KG1 (cell line): ENCODE measurements around the gene TUSC2.
"Not testable (repeated sequence)": the region's sequence is repeated elsewhere in the genome, so short reads cannot be mapped to it uniquely, and the experiment has no call there.

Source experiments
- DNase-seq: peaks from one replicate; lab custom pipeline; 2025; lab: John Stamatoyannopoulos, UW

The TUSC2 gene

DNA sequence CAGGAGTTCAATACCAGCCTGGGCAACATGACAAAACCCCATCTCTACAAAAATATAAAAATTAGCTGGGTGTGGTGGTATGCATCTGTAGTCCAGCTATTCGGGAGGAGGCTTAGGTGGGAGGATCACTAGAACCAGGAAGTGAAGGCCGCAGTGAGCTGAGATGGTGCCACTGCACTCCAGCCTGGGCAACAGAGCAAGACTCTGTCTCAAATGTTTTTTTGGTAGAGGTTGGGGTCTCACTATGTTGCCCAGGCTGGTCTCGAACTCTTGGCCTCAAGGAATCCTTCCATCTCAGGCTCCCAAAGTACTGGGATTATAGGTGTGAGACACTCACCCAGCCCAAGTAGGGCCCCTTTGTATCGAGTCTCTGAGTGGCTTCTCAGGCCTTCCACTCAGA, 33.9 kb downstream of the TUSC2 start:
- no peak for DNase-seq

GRCh38 chr3:50293079-50293801, 34.8 kb downstream of the TUSC2 start:
- DNase-seq, result no peak

DNA sequence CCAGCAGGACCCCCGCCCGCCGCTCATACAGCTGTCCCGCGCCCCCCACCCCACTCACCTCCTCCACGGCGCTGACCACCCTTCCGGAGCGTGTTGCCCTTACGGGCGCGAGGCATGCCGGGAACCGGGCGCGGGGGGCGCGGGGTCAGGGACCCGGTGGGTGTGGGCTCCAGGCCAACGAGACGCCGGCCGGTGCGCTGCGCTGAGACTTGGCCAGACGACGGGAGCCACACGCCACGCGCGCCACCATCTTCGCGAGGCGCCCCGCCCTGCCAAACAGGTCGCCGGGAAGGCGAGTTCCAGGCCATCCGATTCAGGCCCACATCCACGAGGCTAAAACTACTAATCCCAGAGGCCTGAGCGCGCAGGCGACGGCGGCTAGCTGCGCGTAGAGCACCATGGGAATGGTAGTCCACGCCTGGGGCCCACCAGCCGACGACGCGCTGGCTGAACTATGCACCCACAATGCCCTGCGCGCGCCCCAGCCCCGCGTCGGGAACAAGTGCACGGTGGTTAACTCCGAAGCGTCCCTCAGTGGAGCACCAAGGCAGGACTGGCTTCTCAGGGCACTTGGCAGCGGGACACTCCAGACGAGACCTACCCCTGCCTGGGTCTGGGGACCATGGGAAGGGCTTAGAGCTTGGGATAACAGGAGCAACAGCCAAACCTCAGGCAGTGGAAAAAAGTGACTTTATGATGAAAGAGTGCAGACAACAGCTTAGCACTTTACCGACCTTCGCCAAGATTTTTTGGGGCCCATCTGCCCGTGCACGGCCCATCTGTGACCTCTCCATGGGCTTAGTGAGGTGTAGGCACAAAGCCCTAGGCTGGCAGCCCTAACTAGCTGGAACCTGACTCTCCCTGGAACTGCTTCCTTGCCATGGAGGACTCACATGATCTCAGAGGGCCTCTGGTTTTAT, 35.6 kb downstream of the TUSC2 start, which contains the start of gene IFRD2:
Gene IFRD2, minus strand, starts transcription at position 271 of the 920 bp plus-strand sequence. Its CDS starts 155 bp downstream, at position 116.
- peak; percentile 93 for DNase-seq

DNA sequence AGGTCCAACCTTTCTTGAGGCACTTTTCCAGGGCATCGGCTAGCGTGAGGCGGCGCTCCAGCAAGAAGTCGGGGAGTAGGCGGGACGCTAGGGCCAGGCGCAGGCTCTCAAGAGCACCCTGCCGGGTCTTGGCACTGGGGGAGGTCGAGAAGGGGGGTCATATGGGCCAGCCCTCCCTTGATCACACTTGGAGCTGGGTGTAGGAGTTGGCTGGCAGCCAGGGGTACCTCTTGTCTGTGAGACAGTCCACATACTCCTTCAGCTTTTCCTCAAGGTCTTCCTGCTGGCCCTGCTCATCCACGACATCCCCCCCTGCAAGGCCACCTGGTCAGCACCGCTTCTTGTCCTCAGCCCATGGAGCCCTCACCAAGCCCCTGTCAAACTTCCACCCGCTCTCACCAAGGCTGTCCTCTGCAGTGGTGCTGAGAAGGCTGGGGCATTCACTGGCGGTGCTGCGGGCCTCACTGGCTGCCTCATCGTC, 37.8 kb downstream of the TUSC2 start:
- DNase-seq, result no peak

DNA sequence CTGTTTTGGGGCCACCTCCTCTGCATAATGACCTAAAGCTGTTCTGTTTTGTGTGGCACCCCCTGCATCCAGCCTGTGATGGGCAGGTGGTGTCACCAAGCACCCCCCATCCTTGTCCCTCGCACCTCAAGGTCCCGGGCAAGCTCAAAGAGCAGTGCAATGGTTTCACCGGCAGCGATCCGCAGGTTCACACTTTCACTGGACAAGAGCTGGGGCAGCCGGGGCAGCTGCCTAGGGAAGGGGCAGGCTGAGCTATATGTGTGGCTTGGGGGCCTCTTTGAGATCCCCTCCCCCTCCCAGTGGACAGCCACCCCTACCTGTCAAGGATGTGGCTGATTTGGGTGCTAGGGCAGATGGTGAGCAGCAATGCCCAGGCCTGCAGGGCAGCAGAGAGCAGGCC, 38.9 kb downstream of the TUSC2 start:
- no peak for DNase-seq

DNA sequence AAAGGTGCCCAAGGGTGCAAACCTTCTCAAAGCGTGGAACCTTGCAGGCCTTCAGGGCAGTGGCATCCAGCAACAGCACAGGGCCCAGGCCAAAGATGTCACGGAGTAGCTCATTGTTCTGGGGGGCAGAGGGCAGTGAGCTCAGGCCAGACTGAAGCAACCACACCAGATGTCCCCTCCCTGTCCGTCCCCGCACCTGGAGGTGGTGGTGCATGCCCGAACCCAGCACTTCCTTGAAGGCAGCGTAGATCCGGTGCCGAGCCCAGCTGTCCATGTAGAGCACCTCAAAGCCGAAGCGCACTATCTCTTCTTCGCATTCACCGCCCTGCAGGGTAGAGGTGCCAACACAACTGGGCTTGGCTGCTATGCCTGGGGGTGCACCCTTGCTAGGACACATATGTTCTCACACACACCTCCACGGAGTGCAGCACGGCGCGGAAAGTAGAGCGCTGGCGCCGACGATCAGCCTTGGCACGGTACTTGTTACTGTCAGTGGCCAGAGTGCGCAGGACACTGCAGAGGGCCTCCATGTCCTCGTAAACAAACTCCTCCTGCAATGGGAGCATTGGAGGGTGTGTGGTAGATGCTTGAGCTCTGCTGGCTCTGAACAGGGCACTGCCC, 39.5 kb downstream of the TUSC2 start:
- no peak for DNase-seq

GRCh38 chr3:50287262-50287661, 40.8 kb downstream of the TUSC2 start:
- DNase-seq, result no peak

- no peak for DNase-seq
Measured at GRCh38 chr3:50286322-50287227, 41.4 kb downstream of the TUSC2 start.

DNA sequence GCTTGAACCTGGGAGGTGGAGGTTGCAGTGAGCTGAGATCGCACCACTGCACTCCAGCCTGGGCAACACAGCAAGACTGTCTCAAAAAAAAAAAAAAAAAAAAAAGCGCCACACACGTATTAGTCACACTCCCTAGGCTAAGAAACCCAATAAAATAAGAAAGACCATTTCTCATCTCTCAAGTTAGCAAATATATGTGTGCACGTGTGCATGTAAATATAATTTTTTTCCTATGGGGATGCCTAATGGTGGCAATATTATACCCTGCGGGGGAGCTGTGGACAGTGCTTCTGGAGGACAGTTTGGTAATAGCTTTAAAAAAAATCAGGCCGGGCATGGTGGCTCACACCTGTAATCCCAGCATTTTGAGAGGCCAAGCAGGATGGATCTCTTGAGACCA, 43.9 kb downstream of the TUSC2 start:
- not testable (repeated sequence) for DNase-seq

- no peak for DNase-seq
Measured at GRCh38 chr3:50279255-50280016, 48.6 kb downstream of the TUSC2 start.

- DNase-seq, result no peak
Measured at GRCh38 chr3:50278880-50279224, 49.2 kb downstream of the TUSC2 start, which contains the start of gene LSMEM2. LSMEM2 (plus strand) TSS chr3:50279087; CDS start chr3:50279114, 27 bp downstream.

GRCh38 chr3:50278123-50278879, 49.7 kb downstream of the TUSC2 start:
- no peak for DNase-seq

GRCh38 chr3:50276762-50277101, 51.3 kb downstream of the TUSC2 start:
- no peak for DNase-seq

- no peak for DNase-seq
Measured at GRCh38 chr3:50275996-50276761, 51.8 kb downstream of the TUSC2 start.

DNA sequence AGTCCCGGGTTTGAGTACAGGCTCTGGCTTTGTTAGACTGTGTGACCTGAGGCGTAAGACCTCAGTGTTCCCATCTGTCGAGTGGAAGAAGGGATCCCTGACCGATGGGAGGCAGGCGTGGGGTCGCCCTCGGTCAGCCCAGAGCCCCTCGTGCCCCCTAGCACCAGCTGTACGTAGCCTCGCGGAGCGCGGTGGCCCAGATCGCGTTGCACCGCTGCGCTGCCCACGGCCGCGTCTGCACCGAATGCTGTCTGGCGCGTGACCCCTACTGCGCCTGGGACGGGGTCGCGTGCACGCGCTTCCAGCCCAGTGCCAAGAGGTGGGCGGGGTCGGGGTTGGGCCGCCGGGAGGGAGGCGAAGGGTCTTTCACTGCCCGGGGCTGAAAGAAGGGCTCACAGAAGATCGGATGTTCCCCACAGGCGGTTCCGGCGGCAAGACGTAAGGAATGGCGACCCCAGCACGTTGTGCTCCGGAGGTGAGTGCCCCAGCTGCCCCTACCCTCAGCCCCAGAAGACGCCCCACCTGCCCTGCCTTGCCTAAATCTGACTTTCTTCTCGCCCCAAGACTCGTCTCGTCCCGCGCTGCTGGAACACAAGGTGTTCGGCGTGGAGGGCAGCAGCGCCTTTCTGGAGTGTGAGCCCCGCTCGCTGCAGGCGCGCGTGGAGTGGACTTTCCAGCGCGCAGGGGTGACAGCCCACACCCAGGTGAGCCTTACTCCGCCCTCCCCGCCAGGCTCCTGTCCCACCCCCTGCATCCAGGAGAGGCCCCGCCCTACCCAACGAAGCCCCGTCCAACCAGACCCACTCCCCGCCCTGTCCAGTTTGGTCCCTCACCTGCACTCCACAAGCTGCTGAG, 52.7 kb downstream of the TUSC2 start:
- DNase-seq, result no peak
